Dendritic cell treated with granulocyte-macrophage colony-stimulating factor and Interleukin-4, amounts not matched to agents 40 ng/mL and 50 ng/mL, for 4 days (primary cell): ENCODE measurements around the gene CORO1C.
A peak's percentile ranks its signal among the peaks of the same experiment; 100 is the strongest.

Source experiments
- H3K27ac Mint-ChIP-seq: one replicate; pipeline ENCODE4 v1.8.0; 2022; ENCODE audit warnings: mild to moderate bottlenecking, mixed read lengths
- H3K27me3 Mint-ChIP-seq: one replicate; pipeline ENCODE4 v1.8.0; 2022; ENCODE audit warnings: mild to moderate bottlenecking, mixed read lengths
- H3K36me3 Mint-ChIP-seq: one replicate; pipeline ENCODE4 v1.8.0; 2022; ENCODE audit warnings: low read depth, mixed read lengths
- H3K4me1 Mint-ChIP-seq: one replicate; pipeline ENCODE4 v1.8.0; 2022; ENCODE audit warnings: low read depth, mixed read lengths
- H3K4me3 Mint-ChIP-seq: one replicate; pipeline ENCODE4 v1.8.0; 2022; ENCODE audit warnings: mild to moderate bottlenecking, moderate library complexity, mixed read lengths
- H3K9me3 Mint-ChIP-seq: one replicate; pipeline ENCODE4 v1.8.0; 2022; ENCODE audit warnings: mixed read lengths
- intact Hi-C: fragments of 100-400 bp; cut with micrococcal nuclease; formaldehyde crosslinking; loops from one replicate; pipeline ENCODE4 v1.15.0; 2022

CORO1C gene

GRCh38 chr12:108605000-108605689 is 126.2 kb downstream of the CORO1C start:
- peaks cover 20% of the 10 kb centered on the region for H3K27me3 Mint-ChIP-seq
- peaks cover 4% of the 10 kb centered on the region for H3K4me1 Mint-ChIP-seq
- H3K27ac Mint-ChIP-seq = no peak overlapping the region
- H3K36me3 Mint-ChIP-seq = no peaks in the 10 kb centered on the region
- H3K4me3 Mint-ChIP-seq = no peak overlapping the region
- H3K9me3 Mint-ChIP-seq = no peaks in the 10 kb centered on the region
- intact Hi-C loops = no loop called here

- Mint-ChIP-seq H3K27ac (no peak overlapping the region), H3K9me3 (no peaks in the 10 kb centered on the region)
Observed at GRCh38 chr12:108604208-108604941, 126.9 kb downstream of the CORO1C start.

GRCh38 chr12:108603743-108604142 is 127.6 kb downstream of the CORO1C start:
- Mint-ChIP-seq H3K36me3 (no peaks in the 10 kb centered on the region), H3K4me1 (peaks cover 4% of the 10 kb centered on the region), H3K27ac (peak overlapping the region; percentile 4), H3K4me3 (no peak overlapping the region), H3K27me3 (peaks cover 9% of the 10 kb centered on the region), H3K9me3 (no peaks in the 10 kb centered on the region)
- intact Hi-C loops = no loop called here

More at GRCh38 chr12:108604208-108604941, 126.9 kb downstream of the CORO1C start:
- intact Hi-C loops = no loop called here
- Mint-ChIP-seq H3K27me3 (peaks cover 14% of the 10 kb centered on the region), H3K36me3 (no peaks in the 10 kb centered on the region), H3K4me3 (no peak overlapping the region), H3K4me1 (peaks cover 4% of the 10 kb centered on the region)

GRCh38 chr12:108602976-108603704 is 128.2 kb downstream of the CORO1C start:
- intact Hi-C loops = no loop called here
- peak overlapping the region; percentile 4 for H3K27ac Mint-ChIP-seq
- H3K9me3 Mint-ChIP-seq = no peaks in the 10 kb centered on the region

GRCh38 chr12:108602209-108602705 is 129.1 kb downstream of the CORO1C start:
- Mint-ChIP-seq H3K36me3 (no peaks in the 10 kb centered on the region), H3K27me3 (peaks cover 8% of the 10 kb centered on the region), H3K9me3 (no peaks in the 10 kb centered on the region), H3K4me3 (no peak overlapping the region), H3K4me1 (peaks cover 14% of the 10 kb centered on the region), H3K27ac (no peak overlapping the region)
- intact Hi-C loops = no loop called here

More at GRCh38 chr12:108602976-108603704, 128.2 kb downstream of the CORO1C start:
- Mint-ChIP-seq H3K4me1 (peaks cover 5% of the 10 kb centered on the region), H3K4me3 (no peak overlapping the region), H3K27me3 (peaks cover 6% of the 10 kb centered on the region), H3K36me3 (no peaks in the 10 kb centered on the region)

GRCh38 chr12:108600702-108601007 is 130.7 kb downstream of the CORO1C start:
- Mint-ChIP-seq H3K27ac (no peak overlapping the region), H3K27me3 (peaks cover 8% of the 10 kb centered on the region)

GRCh38 chr12:108599948-108600701 is 131.2 kb downstream of the CORO1C start:
- H3K9me3 Mint-ChIP-seq = no peaks in the 10 kb centered on the region
- peaks cover 8% of the 10 kb centered on the region for H3K27me3 Mint-ChIP-seq
- no peaks in the 10 kb centered on the region for H3K36me3 Mint-ChIP-seq
- H3K4me3 Mint-ChIP-seq = no peak overlapping the region
- intact Hi-C loops = no loop called here
- no peak overlapping the region for H3K27ac Mint-ChIP-seq
- peaks cover 11% of the 10 kb centered on the region for H3K4me1 Mint-ChIP-seq

More at GRCh38 chr12:108600702-108601007, 130.7 kb downstream of the CORO1C start:
- intact Hi-C loops = no loop called here
- Mint-ChIP-seq H3K36me3 (no peaks in the 10 kb centered on the region), H3K4me1 (peaks cover 15% of the 10 kb centered on the region), H3K4me3 (no peak overlapping the region), H3K9me3 (no peaks in the 10 kb centered on the region)

- H3K4me1 Mint-ChIP-seq = peaks cover 11% of the 10 kb centered on the region
- H3K9me3 Mint-ChIP-seq = no peaks in the 10 kb centered on the region
- intact Hi-C loops = no loop called here
- H3K36me3 Mint-ChIP-seq = no peaks in the 10 kb centered on the region
- H3K27ac Mint-ChIP-seq = no peak overlapping the region
- H3K4me3 Mint-ChIP-seq = no peak overlapping the region
- peaks cover 6% of the 10 kb centered on the region for H3K27me3 Mint-ChIP-seq
Observed at GRCh38 chr12:108599541-108599940, 131.8 kb downstream of the CORO1C start.

GRCh38 chr12:108598553-108599250 is 132.6 kb downstream of the CORO1C start:
- intact Hi-C loops = no loop called here
- Mint-ChIP-seq H3K36me3 (no peaks in the 10 kb centered on the region), H3K27me3 (peaks cover 6% of the 10 kb centered on the region), H3K27ac (no peak overlapping the region), H3K4me3 (no peak overlapping the region), H3K4me1 (peaks cover 11% of the 10 kb centered on the region), H3K9me3 (no peaks in the 10 kb centered on the region)

- Mint-ChIP-seq H3K4me3 (no peak within 1 kb of the TSS), H3K36me3 (no peaks in the 10 kb centered on the region), H3K9me3 (no peaks in the 10 kb centered on the region), H3K27ac (no peak within 1 kb of the TSS), H3K4me1 (peaks cover 11% of the 10 kb centered on the region), H3K27me3 (peaks cover 6% of the 10 kb centered on the region)
- intact Hi-C loops = no loop called here
Observed at GRCh38 chr12:108597559-108598471, 133.5 kb downstream of the CORO1C start, which contains the start of gene TMEM119. Gene TMEM119 (minus strand): TSS chr12:108598084. CDS start chr12:108592383, 5,701 bp downstream.

- no peak overlapping the region for H3K4me3 Mint-ChIP-seq
- intact Hi-C loops = no loop called here
- peaks cover 11% of the 10 kb centered on the region for H3K4me1 Mint-ChIP-seq
- H3K27me3 Mint-ChIP-seq = peaks cover 6% of the 10 kb centered on the region
- H3K9me3 Mint-ChIP-seq = no peaks in the 10 kb centered on the region
- no peaks in the 10 kb centered on the region for H3K36me3 Mint-ChIP-seq
- H3K27ac Mint-ChIP-seq = no peak overlapping the region
Observed at GRCh38 chr12:108596854-108597558, 134.3 kb downstream of the CORO1C start.
